Endothelial cell (in vitro differentiated cells): ENCODE data around the gene TAGLN. TPM values are rescaled to one million over a fixed set of nuclear protein-coding genes. Genes with fewer than 3 reads are reported as not detected.

Experiments used
- DNase-seq: peaks from one replicate; pipeline ENCODE4 v3.0.0; 2021; ENCODE audit warnings: low spot score
- H3K27ac Mint-ChIP-seq: one replicate; pipeline ENCODE4 v1.8.0; 2021; ENCODE audit warnings: mixed read lengths, inconsistent platforms; ENCODE audit not compliant: unreplicated experiment
- H3K27me3 Mint-ChIP-seq: one replicate; pipeline ENCODE4 v1.8.0; 2021; ENCODE audit warnings: mild to moderate bottlenecking, moderate library complexity, mixed read lengths, inconsistent platforms; ENCODE audit not compliant: unreplicated experiment
- H3K36me3 Mint-ChIP-seq: one replicate; pipeline ENCODE4 v1.8.0; 2021; ENCODE audit warnings: mild to moderate bottlenecking, low read depth, mixed read lengths, inconsistent platforms; ENCODE audit not compliant: unreplicated experiment
- H3K4me1 Mint-ChIP-seq: one replicate; pipeline ENCODE4 v1.8.0; 2021; ENCODE audit warnings: mild to moderate bottlenecking, mixed read lengths, inconsistent platforms; ENCODE audit not compliant: unreplicated experiment
- H3K4me3 Mint-ChIP-seq: one replicate; pipeline ENCODE4 v1.8.0; 2021; ENCODE audit warnings: mild to moderate bottlenecking, mixed read lengths, inconsistent platforms; ENCODE audit not compliant: unreplicated experiment
- H3K9me3 Mint-ChIP-seq: one replicate; pipeline ENCODE4 v1.8.0; 2021; ENCODE audit warnings: mixed read lengths, inconsistent platforms; ENCODE audit not compliant: unreplicated experiment
- long read RNA-seq: library from polyadenylated mRNA; unstranded; transcript quantifications from one replicate; pipeline ENCODE4 v2.0.0, GENCODE V29; 2020; ENCODE audit not compliant: unreplicated experiment
- total RNA-seq: library from RNA; stranded (reverse); fragmentation: NEBNext Ultra II Directional; extraction: Animal tissue kit (Norgen Biotek cat#: 25700); gene quantifications from one replicate; pipeline ENCODE4 v1.2.1, GENCODE V29; 2021; ENCODE audit not compliant: unreplicated experiment
- TF ChIP-seq, protein P1 (sequence below): fragments of 200-600 bp; sonication (generic); IDR thresholded peaks from one replicate; pipeline ENCODE4 v1.5.0; 2021; ENCODE audit warnings: antibody characterized with exemption; ENCODE audit not compliant: unreplicated experiment

The TAGLN gene
- total RNA-seq = 25.4 TPM
- long read RNA-seq, transcript TAGLN-202 (5 exons, 928 nt) = major isoform, 21 of 23 reads
- long read RNA-seq, partial matches to known transcripts = 0 of 23 reads
- long read RNA-seq, other reads (novel, unspliced or antisense) = 2 of 23 reads

DNA sequence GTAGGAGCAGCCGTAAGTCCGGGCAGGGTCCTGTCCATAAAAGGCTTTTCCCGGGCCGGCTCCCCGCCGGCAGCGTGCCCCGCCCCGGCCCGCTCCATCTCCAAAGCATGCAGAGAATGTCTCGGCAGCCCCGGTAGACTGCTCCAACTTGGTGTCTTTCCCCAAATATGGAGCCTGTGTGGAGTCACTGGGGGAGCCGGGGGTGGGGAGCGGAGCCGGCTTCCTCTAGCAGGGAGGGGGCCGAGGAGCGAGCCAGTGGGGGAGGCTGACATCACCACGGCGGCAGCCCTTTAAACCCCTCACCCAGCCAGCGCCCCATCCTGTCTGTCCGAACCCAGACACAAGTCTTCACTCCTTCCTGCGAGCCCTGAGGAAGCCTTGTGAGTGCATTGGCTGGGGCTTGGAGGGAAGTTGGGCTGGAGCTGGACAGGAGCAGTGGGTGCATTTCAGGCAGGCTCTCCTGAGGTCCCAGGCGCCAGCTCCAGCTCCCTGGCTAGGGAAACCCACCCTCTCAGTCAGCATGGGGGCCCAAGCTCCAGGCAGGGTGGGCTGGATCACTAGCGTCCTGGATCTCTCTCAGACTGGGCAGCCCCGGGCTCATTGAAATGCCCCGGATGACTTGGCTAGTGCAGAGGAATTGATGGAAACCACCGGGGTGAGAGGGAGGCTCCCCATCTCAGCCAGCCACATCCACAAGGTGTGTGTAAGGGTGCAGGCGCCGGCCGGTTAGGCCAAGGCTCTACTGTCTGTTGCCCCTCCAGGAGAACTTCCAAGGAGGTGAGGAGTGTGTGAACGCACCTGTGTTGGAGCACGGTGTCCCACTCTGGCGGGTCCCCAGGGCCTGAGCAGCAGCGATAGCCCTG, at the start of gene TAGLN:
TAGLN (plus strand) TSS at position 318 of the 863 bp plus-strand sequence. CDS start 3,644 bp downstream, outside the sequence.
- peaks cover 19% of the 10 kb centered on the region for H3K36me3 Mint-ChIP-seq
- H3K4me3 Mint-ChIP-seq = peak within 1 kb of the TSS; percentile 37
- TF ChIP-seq, protein P1, sequence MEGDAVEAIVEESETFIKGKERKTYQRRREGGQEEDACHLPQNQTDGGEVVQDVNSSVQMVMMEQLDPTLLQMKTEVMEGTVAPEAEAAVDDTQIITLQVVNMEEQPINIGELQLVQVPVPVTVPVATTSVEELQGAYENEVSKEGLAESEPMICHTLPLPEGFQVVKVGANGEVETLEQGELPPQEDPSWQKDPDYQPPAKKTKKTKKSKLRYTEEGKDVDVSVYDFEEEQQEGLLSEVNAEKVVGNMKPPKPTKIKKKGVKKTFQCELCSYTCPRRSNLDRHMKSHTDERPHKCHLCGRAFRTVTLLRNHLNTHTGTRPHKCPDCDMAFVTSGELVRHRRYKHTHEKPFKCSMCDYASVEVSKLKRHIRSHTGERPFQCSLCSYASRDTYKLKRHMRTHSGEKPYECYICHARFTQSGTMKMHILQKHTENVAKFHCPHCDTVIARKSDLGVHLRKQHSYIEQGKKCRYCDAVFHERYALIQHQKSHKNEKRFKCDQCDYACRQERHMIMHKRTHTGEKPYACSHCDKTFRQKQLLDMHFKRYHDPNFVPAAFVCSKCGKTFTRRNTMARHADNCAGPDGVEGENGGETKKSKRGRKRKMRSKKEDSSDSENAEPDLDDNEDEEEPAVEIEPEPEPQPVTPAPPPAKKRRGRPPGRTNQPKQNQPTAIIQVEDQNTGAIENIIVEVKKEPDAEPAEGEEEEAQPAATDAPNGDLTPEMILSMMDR = no peak
- DNase-seq = peak; percentile 48
- H3K27ac Mint-ChIP-seq = peak within 1 kb of the TSS; percentile 30
- peaks cover 11% of the 10 kb centered on the region for H3K4me1 Mint-ChIP-seq
- no peaks in the 10 kb centered on the region for H3K9me3 Mint-ChIP-seq
- peaks cover 24% of the 10 kb centered on the region for H3K27me3 Mint-ChIP-seq

DNA sequence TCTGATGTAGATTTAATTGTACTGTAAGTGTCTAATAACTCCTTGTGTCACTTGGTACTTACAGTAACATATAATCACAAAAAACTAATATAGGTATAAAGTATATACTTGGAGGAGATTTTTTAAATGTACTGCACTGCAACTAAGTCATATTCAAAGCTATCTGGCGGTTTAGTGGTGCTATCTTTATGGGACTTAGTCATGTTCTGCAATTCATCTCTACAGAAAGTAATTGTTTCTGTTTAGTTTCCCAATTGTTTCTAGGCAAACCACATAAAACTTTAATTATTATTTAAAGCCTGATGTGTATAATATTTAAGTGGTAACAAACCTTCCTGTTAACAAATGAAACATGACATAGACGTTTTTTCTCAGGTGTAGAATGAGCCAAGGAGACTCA, 47.1 kb upstream of the TAGLN start:
- Mint-ChIP-seq H3K4me3 (no peak overlapping the region), H3K27ac (no peak overlapping the region)

DNA sequence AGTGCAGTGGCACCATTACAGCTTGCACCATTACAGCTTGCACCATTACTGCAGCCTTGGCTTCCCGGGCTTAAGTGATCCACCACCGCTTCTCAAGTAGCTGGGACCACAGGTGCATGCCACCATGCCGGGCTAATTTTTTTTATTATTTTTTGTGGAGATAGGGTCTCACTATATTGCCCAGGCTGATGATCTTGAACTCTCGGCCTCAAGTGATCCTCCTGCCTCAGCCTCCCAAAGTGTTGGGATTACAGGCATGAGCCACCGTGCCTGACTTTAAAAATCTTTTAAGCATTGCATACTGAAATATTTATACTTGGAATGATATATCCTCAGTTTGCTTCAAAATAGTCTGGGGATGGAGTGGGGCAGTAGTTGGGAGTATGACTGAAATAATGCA, 44.7 kb upstream of the TAGLN start:
- no peak overlapping the region for H3K4me3 Mint-ChIP-seq
- DNase-seq = no peak
- H3K9me3 Mint-ChIP-seq = no peaks in the 10 kb centered on the region
- TF ChIP-seq, protein P1 = no peak
- H3K27ac Mint-ChIP-seq = no peak overlapping the region
- H3K36me3 Mint-ChIP-seq = no peaks in the 10 kb centered on the region
- H3K27me3 Mint-ChIP-seq = no peaks in the 10 kb centered on the region
- no peaks in the 10 kb centered on the region for H3K4me1 Mint-ChIP-seq

More for the DNA sequence above, 47.1 kb upstream of the TAGLN start:
- TF ChIP-seq, protein P1 = no peak
- no peak for DNase-seq
- H3K4me1 Mint-ChIP-seq = peaks cover 2% of the 10 kb centered on the region
- peaks cover 6% of the 10 kb centered on the region for H3K36me3 Mint-ChIP-seq
- no peaks in the 10 kb centered on the region for H3K27me3 Mint-ChIP-seq
- no peaks in the 10 kb centered on the region for H3K9me3 Mint-ChIP-seq

DNA sequence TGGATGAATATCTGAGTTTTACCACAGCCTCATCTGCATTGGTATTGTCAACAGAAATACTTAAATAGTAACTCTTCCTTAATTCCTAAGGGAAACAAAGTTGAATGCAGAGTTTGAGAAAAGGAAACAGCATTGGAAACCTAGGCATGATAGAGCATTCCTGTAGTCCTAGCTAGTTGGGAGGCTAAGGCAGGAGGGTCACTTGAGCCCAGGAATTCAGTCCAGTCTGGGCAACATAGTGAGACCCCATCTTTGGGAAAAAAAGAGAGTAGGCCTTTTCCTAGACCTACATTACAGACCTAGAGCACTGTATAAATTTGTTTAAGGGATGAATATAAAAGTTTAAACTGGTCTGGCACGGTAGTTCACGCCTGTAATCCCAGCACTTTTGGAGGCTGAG, 41.7 kb upstream of the TAGLN start:
- H3K36me3 Mint-ChIP-seq = no peaks in the 10 kb centered on the region
- H3K27me3 Mint-ChIP-seq = no peaks in the 10 kb centered on the region
- DNase-seq = no peak
- no peaks in the 10 kb centered on the region for H3K4me1 Mint-ChIP-seq
- no peak overlapping the region for H3K4me3 Mint-ChIP-seq
- H3K9me3 Mint-ChIP-seq = no peaks in the 10 kb centered on the region
- no peak overlapping the region for H3K27ac Mint-ChIP-seq
- TF ChIP-seq, protein P1 = no peak

- H3K9me3 Mint-ChIP-seq = no peaks in the 10 kb centered on the region
- TF ChIP-seq, protein P1 = no peak
- no peaks in the 10 kb centered on the region for H3K27me3 Mint-ChIP-seq
- peaks cover 5% of the 10 kb centered on the region for H3K36me3 Mint-ChIP-seq
- no peaks in the 10 kb centered on the region for H3K4me1 Mint-ChIP-seq
- H3K4me3 Mint-ChIP-seq = no peak overlapping the region
- H3K27ac Mint-ChIP-seq = no peak overlapping the region
- DNase-seq = no peak
Measured at GRCh38 chr11:117159892-117160291, 39.3 kb upstream of the TAGLN start.
